NCI-H1694 treated with DMSO at 0.1 percent for 48 hours (cell line): ENCODE data around the gene DNER.
"Not testable (repeated sequence)": the region's sequence is repeated elsewhere in the genome, so short reads cannot be mapped to it uniquely, and the experiment has no call there.

ENCODE experiments used
- DNase-seq: peaks from one replicate; lab custom pipeline; 2025; lab: John Stamatoyannopoulos, UW

Gene DNER

GRCh38 chr2:229714080-229714735 lies at the start of gene DNER:
TSS of gene DNER (minus strand) at chr2:229714555. CDS start at chr2:229714423, 132 bp downstream.
- DNase-seq, result no peak

- no peak for DNase-seq
Measured at GRCh38 chr2:229761663-229762062, 47.3 kb upstream of the DNER start.

GRCh38 chr2:229757462-229757861 lies 43.1 kb upstream of the DNER start:
- DNase-seq, result not testable (repeated sequence)

DNA sequence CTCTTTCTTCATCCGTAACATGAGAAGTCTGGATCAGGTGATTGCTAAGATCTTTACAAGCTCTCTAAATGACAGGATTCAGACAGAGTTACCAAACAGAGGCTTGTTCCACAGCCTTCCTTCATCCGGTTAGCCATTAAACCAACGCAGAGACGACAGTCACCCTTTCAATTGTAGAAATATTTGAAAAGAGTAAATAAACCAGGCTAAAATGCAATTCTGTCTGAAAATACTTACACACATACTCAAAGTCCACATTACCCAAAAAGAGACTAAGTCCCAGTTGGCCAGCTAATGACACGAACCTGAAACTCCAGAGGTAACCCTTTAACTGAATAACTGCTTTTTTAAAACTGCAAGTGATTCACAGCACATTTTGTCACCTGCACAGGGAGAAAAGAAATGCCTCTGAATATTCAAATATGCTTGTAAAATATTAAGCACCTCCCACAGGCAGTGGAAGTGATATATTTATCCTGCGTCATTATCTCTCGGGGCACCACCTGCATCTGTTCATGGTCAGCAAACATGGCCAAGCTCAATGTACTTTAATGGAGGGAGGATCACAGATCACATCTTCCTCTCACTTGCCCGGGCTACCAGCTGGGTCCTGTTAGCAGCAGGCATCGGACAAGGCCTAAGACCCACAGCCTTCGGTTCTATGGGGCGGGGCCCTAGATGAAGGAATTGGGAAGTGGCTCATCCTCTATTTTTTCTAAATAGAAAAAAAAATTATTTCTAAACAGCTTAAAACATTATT lies 38.8 kb upstream of the DNER start:
- DNase-seq, result no peak

DNA sequence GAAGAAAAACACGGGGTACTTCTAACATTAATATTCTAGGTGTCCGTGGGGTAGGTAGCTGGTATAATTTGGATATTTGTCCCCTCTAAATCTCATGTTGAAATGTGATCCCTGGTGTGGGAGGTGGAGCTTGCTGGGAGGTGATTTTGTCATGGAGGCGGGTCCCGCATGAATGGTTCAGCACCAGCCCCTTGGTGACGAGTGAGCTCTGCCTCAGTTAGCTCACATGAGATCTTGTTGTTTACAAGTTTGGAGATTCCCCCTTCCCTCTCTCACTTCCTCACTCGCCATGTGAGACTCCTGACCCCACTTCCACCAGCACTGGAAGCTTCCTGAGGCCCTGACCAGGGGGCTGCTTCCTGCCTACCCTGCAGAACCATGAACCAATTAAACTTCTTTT lies 35.4 kb upstream of the DNER start:
- DNase-seq, result no peak

DNA sequence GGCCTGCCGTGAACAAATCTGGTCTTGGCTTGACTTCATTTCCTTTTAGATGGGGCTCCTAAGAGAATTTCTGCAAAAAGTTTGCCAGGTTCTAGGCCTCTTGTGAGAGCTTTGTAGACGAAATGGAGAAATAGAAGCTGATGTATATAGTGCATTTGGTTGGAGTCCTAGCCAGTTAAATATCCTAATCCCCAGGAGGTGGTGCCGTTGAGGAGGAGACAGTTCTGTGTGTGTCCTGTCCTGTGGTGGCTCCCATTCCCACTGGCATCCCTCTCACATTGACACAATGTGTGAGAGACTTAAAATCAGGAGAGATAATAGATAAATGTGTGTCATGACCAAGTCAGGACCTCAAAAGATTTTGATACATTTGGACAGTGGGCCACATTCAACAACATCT lies 34.6 kb upstream of the DNER start:
- no peak for DNase-seq

DNA sequence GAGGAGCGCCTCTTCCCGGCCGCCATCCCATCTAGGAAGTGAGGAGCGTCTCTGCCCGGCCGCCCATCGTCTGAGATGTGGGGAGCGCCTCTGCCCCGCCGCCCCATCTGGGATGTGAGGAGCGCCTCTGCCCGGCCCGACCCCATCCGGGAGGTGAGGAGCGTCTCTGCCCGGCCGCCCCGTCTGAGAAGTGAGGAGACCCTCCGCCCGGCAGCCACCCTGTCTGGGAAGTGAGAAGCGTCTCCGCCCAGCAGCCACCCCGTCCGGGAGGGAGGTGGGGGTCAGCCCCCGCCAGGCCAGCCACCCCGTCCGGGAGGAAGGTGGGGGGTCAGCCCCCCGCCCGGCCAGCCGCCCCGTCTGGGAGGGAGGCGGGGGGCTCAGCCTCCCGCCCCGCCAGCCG lies 28.3 kb upstream of the DNER start:
- not testable (repeated sequence) for DNase-seq

DNA sequence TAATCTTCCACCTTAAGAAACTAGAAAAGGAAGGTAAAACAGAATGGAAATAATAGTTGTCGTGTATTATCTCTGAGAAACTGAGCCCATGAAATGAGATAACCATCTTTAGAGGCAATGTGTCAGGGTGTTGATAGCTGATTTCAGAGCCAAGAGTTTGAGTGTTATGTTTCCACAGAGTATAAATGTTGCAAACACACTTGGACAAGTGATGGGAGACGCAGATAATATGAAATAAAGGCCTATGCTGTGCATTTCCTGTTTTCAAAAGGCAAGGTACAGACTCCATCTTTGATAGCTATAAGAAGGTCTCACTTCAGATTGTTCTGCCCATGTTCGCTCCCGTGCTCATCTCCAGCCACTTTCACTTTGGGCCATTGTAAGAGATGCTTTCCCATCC lies 25.9 kb upstream of the DNER start:
- no peak for DNase-seq

- no peak for DNase-seq
Measured at GRCh38 chr2:229738024-229738625, 23.8 kb upstream of the DNER start.

GRCh38 chr2:229734410-229734809 lies 20.1 kb upstream of the DNER start:
- no peak for DNase-seq

DNA sequence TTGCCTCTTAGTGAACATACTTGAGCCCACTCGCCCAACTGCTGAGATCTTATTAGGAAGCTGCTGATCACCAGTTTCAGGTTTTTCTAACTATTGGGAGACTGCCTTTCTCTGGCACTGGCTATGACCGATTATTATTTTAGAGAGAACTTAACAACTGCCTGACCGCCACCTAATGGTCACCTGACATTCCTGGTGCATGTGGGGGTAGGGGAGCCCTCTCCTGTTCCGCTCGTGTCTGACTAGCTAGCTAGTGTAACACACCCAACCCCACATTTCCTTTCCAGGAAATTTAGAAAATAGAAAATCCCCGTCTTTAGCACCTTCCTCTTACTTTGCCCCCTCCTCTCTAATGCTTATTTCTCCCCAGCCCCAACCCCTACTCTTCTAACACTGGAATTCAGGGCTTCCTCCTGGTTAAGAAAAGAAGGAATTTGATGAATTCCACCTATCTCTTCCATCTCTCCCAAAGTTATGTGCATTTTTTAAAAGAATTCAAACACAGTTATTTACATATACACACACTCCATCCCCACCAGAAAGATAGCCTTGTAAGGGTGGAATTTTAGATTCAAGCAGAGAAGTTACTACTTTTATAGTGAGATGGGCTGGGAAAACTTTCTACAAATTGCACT lies 19.4 kb upstream of the DNER start:
- no peak for DNase-seq

DNA sequence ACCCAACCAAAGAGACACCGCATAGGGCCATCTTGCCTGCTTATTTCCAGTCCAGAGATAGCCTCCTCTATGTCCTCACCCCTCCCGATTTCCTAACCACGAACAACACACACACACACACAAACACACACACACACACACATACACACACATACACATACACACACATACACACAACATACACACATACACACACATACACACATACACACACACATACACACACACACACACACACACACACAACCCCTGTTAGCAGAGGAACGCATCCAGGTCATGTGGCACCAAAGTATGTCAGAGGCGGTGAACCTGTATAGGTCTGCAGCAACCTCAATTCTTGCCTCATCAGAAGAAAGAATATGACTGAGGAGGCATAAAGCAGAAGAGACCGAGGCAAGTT lies 18.5 kb upstream of the DNER start:
- DNase-seq, result no peak

GRCh38 chr2:229731916-229732315 lies 17.6 kb upstream of the DNER start:
- no peak for DNase-seq

- DNase-seq, result no peak
Measured at GRCh38 chr2:229731363-229731762, 17.0 kb upstream of the DNER start.

DNA sequence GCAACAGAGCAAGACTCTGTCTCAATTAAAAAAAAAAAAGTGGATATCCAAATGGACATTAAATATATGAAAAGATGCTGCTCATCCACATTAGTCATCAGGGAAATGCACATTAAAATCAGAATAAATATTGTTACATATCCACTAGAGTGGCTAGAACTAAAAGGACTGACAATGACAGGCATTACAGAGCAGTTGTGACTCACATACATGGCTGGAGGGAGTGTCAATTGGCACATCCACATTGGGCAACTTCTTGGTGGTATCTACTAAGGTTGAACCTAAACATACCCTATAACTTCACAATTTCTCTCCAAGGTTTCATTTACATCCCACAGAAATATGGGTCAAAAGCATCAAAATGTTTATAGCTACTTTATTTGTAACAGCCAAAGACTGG lies 14.0 kb upstream of the DNER start:
- no peak for DNase-seq

- DNase-seq, result no peak
Measured at GRCh38 chr2:229726643-229727042, 12.3 kb upstream of the DNER start.

- DNase-seq, result no peak
Measured at GRCh38 chr2:229725716-229726574, 11.6 kb upstream of the DNER start.

- not testable (repeated sequence) for DNase-seq
Measured at GRCh38 chr2:229723192-229723591, 8.8 kb upstream of the DNER start.

DNA sequence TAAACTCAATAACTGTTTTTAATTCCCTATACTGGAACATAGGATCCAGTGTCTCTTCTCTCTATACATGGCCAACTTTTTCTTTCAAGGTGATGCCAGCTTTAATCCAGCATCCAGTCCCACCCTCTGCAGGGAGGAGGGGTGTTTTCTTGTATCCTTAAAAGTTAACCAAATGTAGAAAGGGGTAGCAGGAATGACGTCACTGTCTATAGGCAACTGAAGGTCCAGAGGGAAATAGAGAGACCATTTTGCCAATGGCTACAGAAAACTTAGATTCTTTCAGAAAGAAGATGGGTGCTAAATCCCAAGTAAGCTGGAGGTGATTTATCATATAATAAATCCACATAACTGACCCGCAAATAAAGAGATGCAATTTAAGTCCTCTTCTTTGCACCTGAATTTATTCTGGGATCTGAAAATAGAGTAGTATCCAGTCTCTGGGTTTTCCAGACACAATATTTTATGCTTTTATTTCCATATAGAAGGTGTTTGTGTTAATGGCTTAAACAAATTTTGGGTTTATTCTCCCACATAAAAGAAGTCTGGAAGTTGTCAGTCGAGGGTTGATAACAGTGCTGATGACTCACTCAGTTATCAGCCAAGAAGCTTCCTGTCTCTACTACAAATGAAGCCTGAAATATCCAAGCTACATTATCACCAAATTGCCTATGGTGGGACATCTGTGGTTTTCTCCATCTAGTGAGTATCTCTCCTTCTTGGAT lies 5.7 kb upstream of the DNER start:
- no peak for DNase-seq

GRCh38 chr2:229718057-229718456 lies 3.7 kb upstream of the DNER start:
- DNase-seq, result no peak

DNA sequence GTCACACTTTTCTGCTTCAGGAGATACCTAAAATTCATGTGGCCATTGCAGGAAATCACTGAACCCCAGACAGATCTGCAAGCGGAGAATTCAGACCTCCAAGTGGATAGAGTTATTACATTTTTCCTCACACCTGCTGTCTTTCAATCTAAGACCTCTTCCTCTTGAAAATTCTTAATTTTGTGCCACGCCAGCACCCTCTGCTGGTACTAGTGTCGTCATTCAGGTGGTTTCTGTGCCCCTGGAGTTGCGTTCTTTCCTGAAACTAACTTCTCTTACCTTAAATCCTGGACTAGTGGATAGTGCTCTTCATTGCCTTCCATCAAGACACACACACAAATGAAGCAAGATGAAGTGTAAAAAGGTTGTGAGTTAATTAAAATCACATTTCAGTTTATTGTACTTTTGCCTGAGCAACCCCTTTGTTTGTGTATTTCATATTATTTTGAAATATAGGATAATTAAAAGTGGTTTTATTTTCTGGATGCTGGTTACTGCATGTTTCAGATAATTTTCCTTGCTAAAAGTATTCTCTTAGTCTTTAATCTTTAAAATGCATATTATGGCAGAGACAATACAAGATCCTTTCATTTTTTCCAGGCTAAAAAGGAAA lies 1.6 kb upstream of the DNER start:
- DNase-seq, result peak; percentile 53
